NCI-H1417 (cell line): ENCODE data around the gene NKAIN2.
A peak's percentile ranks its signal among the peaks of the same experiment; 100 is the strongest.
"Not testable (repeated sequence)": the region's sequence is repeated elsewhere in the genome, so short reads cannot be mapped to it uniquely, and the experiment has no call there.

Experiments used
- DNase-seq, 3 experiments: peaks; one replicate each; lab custom pipeline; 2025; lab: John Stamatoyannopoulos, UW

NKAIN2 gene

GRCh38 chr6:123966618-123967017 lies 163.0 kb downstream of the NKAIN2 start:
- peak in 1 of 3 experiments; percentile 35 for DNase-seq

GRCh38 chr6:123967905-123968304 lies 164.2 kb downstream of the NKAIN2 start:
- peak; percentile 89 to 99 (median 98) for DNase-seq

GRCh38 chr6:123972600-123973294 lies 169.1 kb downstream of the NKAIN2 start:
- DNase-seq, result no peak

GRCh38 chr6:123980311-123980710 lies 176.6 kb downstream of the NKAIN2 start:
- no peak for DNase-seq

- no peak for DNase-seq
These were observed 183.3 kb downstream of the NKAIN2 start for GRCh38 chr6:123986938-123987337.

- not testable (repeated sequence) for DNase-seq
These were observed 186.3 kb downstream of the NKAIN2 start for GRCh38 chr6:123989918-123990317.

GRCh38 chr6:123990376-123990775 lies 186.7 kb downstream of the NKAIN2 start:
- DNase-seq, result no peak

- DNase-seq, result peak in 1 of 3 experiments; percentile 41
These were observed 190.5 kb downstream of the NKAIN2 start for GRCh38 chr6:123994168-123994567.

GRCh38 chr6:123994891-123995635 lies 191.4 kb downstream of the NKAIN2 start:
- DNase-seq, result no peak

- DNase-seq, result peak; percentile 29 to 94 (median 86)
These were observed 193.6 kb downstream of the NKAIN2 start for GRCh38 chr6:123997223-123997622.

- no peak for DNase-seq
These were observed 198.9 kb downstream of the NKAIN2 start for GRCh38 chr6:124002377-124003081.

GRCh38 chr6:124007266-124007665 lies 203.6 kb downstream of the NKAIN2 start:
- DNase-seq, result no peak

GRCh38 chr6:124008000-124008987 lies 204.6 kb downstream of the NKAIN2 start:
- peak in 2 of 3 experiments; percentile 23 to 75 for DNase-seq

- peak in 1 of 3 experiments; percentile 49 for DNase-seq
These were observed 205.5 kb downstream of the NKAIN2 start for GRCh38 chr6:124008988-124009765.

GRCh38 chr6:124010574-124010973 lies 206.9 kb downstream of the NKAIN2 start:
- no peak for DNase-seq

GRCh38 chr6:124011180-124011579 lies 207.5 kb downstream of the NKAIN2 start:
- DNase-seq, result no peak

- not testable (repeated sequence) for DNase-seq
These were observed 218.4 kb downstream of the NKAIN2 start for GRCh38 chr6:124022051-124022450.

- DNase-seq, result peak in 1 of 3 experiments; percentile 28
These were observed 219.0 kb downstream of the NKAIN2 start for GRCh38 chr6:124022641-124023040.

- DNase-seq, result no peak
These were observed 223.0 kb downstream of the NKAIN2 start for GRCh38 chr6:124026694-124027093.

- no peak for DNase-seq
These were observed 223.7 kb downstream of the NKAIN2 start for GRCh38 chr6:124027392-124027791.

- DNase-seq, result peak in 2 of 3 experiments; percentile 21 to 29
These were observed 224.5 kb downstream of the NKAIN2 start for GRCh38 chr6:124028117-124028516.
